Measurements from ENCODE around the gene CERS3.

DNA sequence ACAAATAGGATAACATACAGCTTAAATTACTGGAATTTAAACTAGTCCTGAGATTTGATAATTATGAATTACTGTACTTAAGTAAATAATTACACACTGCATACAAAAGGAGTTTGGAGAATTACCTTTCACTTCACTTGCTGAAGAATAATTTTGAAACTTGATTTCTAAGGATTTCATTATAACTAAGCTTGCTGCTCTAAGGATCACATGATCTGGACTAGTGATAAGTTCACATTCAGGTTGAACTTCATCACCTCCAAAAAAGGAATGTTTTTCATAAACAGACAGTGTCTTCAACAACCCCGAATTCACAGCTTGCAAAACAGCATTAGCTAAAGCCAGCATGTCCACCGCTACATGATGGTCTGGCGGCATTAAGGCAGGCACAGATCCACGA is 44.8 kb upstream of the CERS3 start:
- TF ChIP-seq, protein P1, sequence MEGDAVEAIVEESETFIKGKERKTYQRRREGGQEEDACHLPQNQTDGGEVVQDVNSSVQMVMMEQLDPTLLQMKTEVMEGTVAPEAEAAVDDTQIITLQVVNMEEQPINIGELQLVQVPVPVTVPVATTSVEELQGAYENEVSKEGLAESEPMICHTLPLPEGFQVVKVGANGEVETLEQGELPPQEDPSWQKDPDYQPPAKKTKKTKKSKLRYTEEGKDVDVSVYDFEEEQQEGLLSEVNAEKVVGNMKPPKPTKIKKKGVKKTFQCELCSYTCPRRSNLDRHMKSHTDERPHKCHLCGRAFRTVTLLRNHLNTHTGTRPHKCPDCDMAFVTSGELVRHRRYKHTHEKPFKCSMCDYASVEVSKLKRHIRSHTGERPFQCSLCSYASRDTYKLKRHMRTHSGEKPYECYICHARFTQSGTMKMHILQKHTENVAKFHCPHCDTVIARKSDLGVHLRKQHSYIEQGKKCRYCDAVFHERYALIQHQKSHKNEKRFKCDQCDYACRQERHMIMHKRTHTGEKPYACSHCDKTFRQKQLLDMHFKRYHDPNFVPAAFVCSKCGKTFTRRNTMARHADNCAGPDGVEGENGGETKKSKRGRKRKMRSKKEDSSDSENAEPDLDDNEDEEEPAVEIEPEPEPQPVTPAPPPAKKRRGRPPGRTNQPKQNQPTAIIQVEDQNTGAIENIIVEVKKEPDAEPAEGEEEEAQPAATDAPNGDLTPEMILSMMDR (optimal IDR thresholded peaks at IDR 0.05 in 1 of 3, IDR thresholded peaks at IDR 0.05 in 1 of 3, conservative IDR thresholded peaks at IDR 0.05 in 1 of 3; ENCODE audit: extremely low read depth in 1 of 3, insufficient read depth in 2 of 3, low read length in 3 of 3) = no peak
- TF ChIP-seq EZH2 (IDR thresholded peaks at IDR 0.05; ENCODE audit: low read length) = no peak
